ENCODE measurements around the gene CEP126. TPM values are rescaled to one million over a fixed set of nuclear protein-coding genes. Genes with fewer than 3 reads are reported as not detected.

CEP126 gene, protein sequence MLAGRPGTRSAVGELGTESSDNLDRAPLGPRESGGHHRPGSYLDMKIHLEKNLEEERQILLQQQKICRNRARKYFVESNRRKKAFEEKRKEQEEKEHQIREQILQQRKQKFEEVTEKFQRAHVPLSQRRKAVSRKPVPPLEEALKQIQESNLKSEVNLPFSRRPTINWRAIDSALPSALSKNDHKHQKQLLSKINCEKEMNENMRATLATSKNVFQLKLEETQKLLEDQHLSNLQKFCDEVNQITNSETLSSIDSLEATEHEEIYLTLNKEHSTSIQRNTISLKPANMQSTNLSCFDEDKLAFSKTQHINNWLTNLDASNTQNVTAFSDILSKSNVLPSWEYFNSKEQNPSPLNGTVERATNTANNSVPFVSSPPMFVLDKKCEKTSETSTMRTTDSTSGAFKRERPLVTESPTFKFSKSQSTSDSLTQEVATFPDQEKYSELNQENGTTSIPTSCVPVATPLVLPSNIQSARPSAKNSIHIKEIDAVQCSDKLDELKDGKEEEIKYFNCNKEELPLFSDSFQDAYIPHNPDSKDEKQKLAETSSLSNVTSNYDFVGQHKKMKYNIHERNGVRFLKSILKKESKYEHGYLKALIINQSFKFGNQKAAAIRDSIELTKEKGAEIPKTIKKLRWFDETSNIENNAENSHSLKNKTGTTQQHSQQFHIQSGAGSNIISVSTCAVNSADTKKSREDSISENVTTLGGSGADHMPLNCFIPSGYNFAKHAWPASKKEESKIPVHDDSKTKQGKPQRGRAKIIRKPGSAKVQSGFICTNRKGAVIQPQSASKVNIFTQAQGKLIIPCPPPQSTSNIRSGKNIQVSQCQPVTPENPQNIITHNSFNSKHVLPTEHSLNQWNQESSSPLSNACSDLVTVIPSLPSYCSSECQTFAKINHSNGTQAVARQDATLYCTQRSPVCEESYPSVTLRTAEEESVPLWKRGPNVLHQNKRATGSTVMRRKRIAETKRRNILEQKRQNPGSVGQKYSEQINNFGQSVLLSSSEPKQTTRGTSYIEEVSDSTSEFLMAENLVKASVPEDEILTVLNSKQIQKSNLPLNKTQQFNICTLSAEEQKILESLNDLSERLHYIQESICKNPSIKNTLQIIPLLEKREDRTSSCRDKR
- total RNA-seq (ENCODE audit: low replicate concordance): 1.1 and 2.5 TPM in 2 replicates

DNA sequence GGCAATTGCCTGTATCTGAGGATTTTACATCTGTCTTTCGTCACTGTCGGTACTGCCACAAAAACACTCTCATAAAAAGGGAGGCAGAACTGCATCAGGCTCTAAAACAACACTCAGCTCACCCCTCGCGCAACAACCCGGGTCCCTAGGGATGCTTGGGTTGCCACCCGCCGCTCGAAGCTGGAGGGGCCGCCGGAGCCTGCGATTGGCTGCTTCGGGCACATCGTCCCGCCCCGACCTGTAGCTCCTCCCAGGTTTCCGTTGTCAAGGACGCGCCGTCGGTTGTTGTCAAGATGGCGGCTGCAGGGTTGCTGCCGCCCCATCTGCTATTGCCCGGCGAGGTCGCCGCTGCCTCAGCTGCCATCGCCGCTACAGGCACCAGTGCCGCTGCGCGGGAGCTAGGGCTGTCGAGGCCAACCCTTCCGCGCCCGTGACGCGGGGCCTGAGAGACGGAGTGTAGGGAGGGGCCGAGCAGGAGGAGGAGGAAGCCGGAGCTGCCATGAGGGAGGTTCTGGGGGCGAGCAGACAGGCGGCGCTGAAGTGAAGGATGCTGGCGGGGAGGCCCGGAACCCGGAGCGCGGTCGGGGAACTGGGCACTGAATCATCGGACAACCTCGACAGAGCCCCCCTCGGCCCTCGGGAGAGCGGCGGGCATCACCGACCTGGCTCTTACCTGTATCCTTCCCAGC is at the start of gene CEP126:
CEP126 (plus strand) TSS at position 273 of the 689 bp plus-strand sequence; CDS start at position 548, 275 bp downstream.

DNA sequence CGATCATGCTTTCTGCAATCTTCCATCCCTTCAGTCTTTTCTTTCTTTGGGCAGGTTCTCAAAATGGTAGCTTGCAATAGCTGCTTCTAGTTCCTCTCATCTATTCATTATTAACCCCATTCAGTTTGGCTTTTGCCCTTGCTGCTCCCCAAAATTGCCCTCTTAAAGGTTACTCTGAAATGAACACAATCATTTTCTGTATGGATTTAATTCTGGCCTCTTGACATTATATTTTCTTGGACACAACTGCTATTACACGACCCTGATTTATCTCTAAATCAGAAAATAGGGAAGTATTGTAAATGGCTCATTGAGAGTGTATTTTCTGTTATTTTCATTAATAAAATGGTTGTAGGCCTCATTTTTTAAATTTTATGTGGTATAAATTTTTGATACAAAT is 1.6 kb downstream of the CEP126 start, which contains the start of gene ANGPTL5:
ANGPTL5 (minus strand) TSS at position 101 of the 400 bp plus-strand sequence. CDS start 8,613 bp downstream, outside the sequence.

DNA sequence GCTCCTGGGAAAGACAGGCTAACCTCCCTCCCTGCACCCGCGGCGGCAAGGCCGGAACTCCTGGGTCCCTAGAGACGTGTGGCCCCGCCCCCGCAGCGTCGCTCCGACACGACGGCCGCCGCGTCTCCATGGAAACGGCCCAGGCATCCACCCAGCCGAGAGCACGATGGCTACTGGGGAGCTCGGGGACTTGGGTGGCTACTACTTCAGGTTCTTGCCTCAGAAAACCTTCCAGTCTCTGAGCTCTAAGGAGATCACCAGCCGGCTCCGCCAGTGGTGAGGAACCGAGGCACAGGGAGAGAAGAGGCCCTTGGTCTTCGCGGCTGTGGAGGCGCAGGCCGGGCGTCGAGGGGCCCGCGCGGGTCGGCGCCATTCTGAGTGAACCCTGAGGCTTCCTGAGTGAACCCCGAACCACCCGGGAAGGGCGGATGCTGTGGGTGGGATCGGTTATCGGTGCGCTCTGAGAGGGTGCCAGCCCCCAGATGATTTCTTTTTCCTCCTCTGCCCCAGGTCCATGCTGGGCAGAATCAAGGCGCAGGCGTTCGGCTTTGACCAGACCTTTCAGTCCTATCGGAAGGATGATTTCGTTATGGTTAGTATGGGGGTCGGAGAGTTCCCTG is 132.6 kb downstream of the CEP126 start, which contains the start of gene CFAP300:
CFAP300 (plus strand) TSS at position 133 of the 620 bp plus-strand sequence; CDS start at position 167, 34 bp downstream.

Other genes starting within 250 kb of the CEP126 start
- 0.23 TPM in 1 of 2 replicates, not detected in the other for gene ANGPTL5, start 1.5 kb downstream of the CEP126 start, total RNA-seq (ENCODE audit: low replicate concordance)
- gene CFAP300, start 132.4 kb downstream of the CEP126 start, total RNA-seq (ENCODE audit: low replicate concordance): 1.4 and 5.5 TPM in 2 replicates
- gene YAP1, start 195.4 kb downstream of the CEP126 start, total RNA-seq (ENCODE audit: low replicate concordance): 85.3 and 168 TPM in 2 replicates

All from smooth muscle cell of the coronary artery (primary cell).